Midbrain (tissue), 1 donor: Measurements from ENCODE around the gene PRAC2.
"Not testable (repeated sequence)": the region's sequence is repeated elsewhere in the genome, so short reads cannot be mapped to it uniquely, and the experiment has no call there.

Experiments used
- DNase-seq: peaks from one replicate; lab custom pipeline; 2025; lab: John Stamatoyannopoulos, UW

Gene PRAC2

GRCh38 chr17:48722915-48723422, at the start of gene PRAC2:
Gene PRAC2 (plus strand): TSS chr17:48723185. CDS start chr17:48724411, 1,226 bp downstream.
- DNase-seq, result no peak

GRCh38 chr17:48676963-48677558, 45.9 kb upstream of the PRAC2 start:
- no peak for DNase-seq

- peak; percentile 35 for DNase-seq
Measured at GRCh38 chr17:48678141-48678971, 44.6 kb upstream of the PRAC2 start.

GRCh38 chr17:48679385-48680096, 43.4 kb upstream of the PRAC2 start:
- DNase-seq, result no peak

GRCh38 chr17:48681609-48682008, 41.4 kb upstream of the PRAC2 start:
- DNase-seq, result no peak

- no peak for DNase-seq
Measured at GRCh38 chr17:48690655-48691054, 32.3 kb upstream of the PRAC2 start.

GRCh38 chr17:48692049-48692448, 30.9 kb upstream of the PRAC2 start:
- DNase-seq, result no peak

- DNase-seq, result no peak
Measured at GRCh38 chr17:48693178-48693577, 29.8 kb upstream of the PRAC2 start.

- DNase-seq, result no peak
Measured at GRCh38 chr17:48701864-48702532, 21.0 kb upstream of the PRAC2 start.

- no peak for DNase-seq
Measured at GRCh38 chr17:48704361-48705248, 18.4 kb upstream of the PRAC2 start.

GRCh38 chr17:48711128-48711527, 11.9 kb upstream of the PRAC2 start:
- no peak for DNase-seq

- no peak for DNase-seq
Measured at GRCh38 chr17:48715496-48716399, 7.2 kb upstream of the PRAC2 start.

- not testable (repeated sequence) for DNase-seq
Measured at GRCh38 chr17:48716549-48716948, 6.4 kb upstream of the PRAC2 start.

GRCh38 chr17:48717367-48718226, 5.4 kb upstream of the PRAC2 start:
- DNase-seq, result no peak

GRCh38 chr17:48718227-48718760, 4.7 kb upstream of the PRAC2 start:
- no peak for DNase-seq

- no peak for DNase-seq
Measured at GRCh38 chr17:48718761-48719641, 4.0 kb upstream of the PRAC2 start.

GRCh38 chr17:48719642-48720265, 3.2 kb upstream of the PRAC2 start:
- no peak for DNase-seq
